HG02678 (cell line): ENCODE measurements around the gene COL12A1.

Experiments used
- ATAC-seq: cut with Tn5 transposase; IDR thresholded peaks from one replicate; pipeline ENCODE4 v1.9.1; 2021; ENCODE audit warnings: mild to moderate bottlenecking, moderate library complexity; ENCODE audit not compliant: unreplicated experiment

The COL12A1 gene

GRCh38 chr6:75145211-75145610 is 60.6 kb downstream of the COL12A1 start:
- no peak for ATAC-seq

GRCh38 chr6:75144386-75144785 is 61.5 kb downstream of the COL12A1 start:
- no peak for ATAC-seq

- ATAC-seq = no peak
Observed at GRCh38 chr6:75143191-75143590, 62.7 kb downstream of the COL12A1 start.

GRCh38 chr6:75142721-75143120 is 63.1 kb downstream of the COL12A1 start:
- no peak for ATAC-seq

- no peak for ATAC-seq
Observed at GRCh38 chr6:75135876-75136275, 70.0 kb downstream of the COL12A1 start.

- ATAC-seq = no peak
Observed at GRCh38 chr6:75135450-75135849, 70.4 kb downstream of the COL12A1 start.

GRCh38 chr6:75130784-75131183 is 75.1 kb downstream of the COL12A1 start:
- no peak for ATAC-seq

- ATAC-seq = no peak
Observed at GRCh38 chr6:75128878-75129570, 76.8 kb downstream of the COL12A1 start.

GRCh38 chr6:75126518-75126917 is 79.3 kb downstream of the COL12A1 start:
- ATAC-seq = no peak

- ATAC-seq = no peak
Observed at GRCh38 chr6:75124983-75125382, 80.9 kb downstream of the COL12A1 start.

GRCh38 chr6:75124085-75124484 is 81.8 kb downstream of the COL12A1 start:
- ATAC-seq = no peak

- ATAC-seq = no peak
Observed at GRCh38 chr6:75118925-75119515, 86.8 kb downstream of the COL12A1 start.

- no peak for ATAC-seq
Observed at GRCh38 chr6:75117701-75118100, 88.2 kb downstream of the COL12A1 start.

GRCh38 chr6:75116946-75117345 is 88.9 kb downstream of the COL12A1 start:
- no peak for ATAC-seq

GRCh38 chr6:75115481-75115880 is 90.4 kb downstream of the COL12A1 start:
- ATAC-seq = no peak

GRCh38 chr6:75114806-75115205 is 91.0 kb downstream of the COL12A1 start:
- no peak for ATAC-seq

GRCh38 chr6:75114195-75114594 is 91.7 kb downstream of the COL12A1 start:
- ATAC-seq = no peak

- ATAC-seq = no peak
Observed at GRCh38 chr6:75113446-75113845, 92.4 kb downstream of the COL12A1 start.

- ATAC-seq = no peak
Observed at GRCh38 chr6:75109765-75110164, 96.1 kb downstream of the COL12A1 start.

GRCh38 chr6:75109022-75109421 is 96.8 kb downstream of the COL12A1 start:
- ATAC-seq = no peak

- no peak for ATAC-seq
Observed at GRCh38 chr6:75108333-75108974, 97.4 kb downstream of the COL12A1 start.

- ATAC-seq = no peak
Observed at GRCh38 chr6:75107913-75108312, 97.9 kb downstream of the COL12A1 start.
